ENCODE results near the gene ZNF722.

ZNF722 gene

GRCh38 chr7:64045301-64046040 is 46.8 kb downstream of the ZNF722 start, which contains the start of gene ZNF727:
TSS of gene ZNF727 (plus strand) at chr7:64045434. CDS start at chr7:64045622, 188 bp downstream.
- TF ChIP-seq TAF1 (IDR thresholded peaks at IDR 0.05; ENCODE audit: borderline replicate concordance, insufficient read depth, low read length), result no peak

GRCh38 chr7:64046041-64046389 is 47.4 kb downstream of the ZNF722 start:
- TF ChIP-seq SIN3A (IDR thresholded peaks at IDR 0.05; ENCODE audit: borderline replicate concordance, insufficient read depth, low read length) (no peak), POLR2AphosphoS5 (IDR thresholded peaks at IDR 0.05; ENCODE audit: low read depth, low read length) (no peak), FOXP2 (optimal IDR thresholded peaks at IDR 0.05; ENCODE audit: borderline replicate concordance, extremely low read depth, extremely low read length, insufficient read depth) (no peak), TAF1 (IDR thresholded peaks at IDR 0.05; ENCODE audit: borderline replicate concordance, insufficient read depth, low read length) (no peak)
- TF ChIP-seq, protein P1, sequence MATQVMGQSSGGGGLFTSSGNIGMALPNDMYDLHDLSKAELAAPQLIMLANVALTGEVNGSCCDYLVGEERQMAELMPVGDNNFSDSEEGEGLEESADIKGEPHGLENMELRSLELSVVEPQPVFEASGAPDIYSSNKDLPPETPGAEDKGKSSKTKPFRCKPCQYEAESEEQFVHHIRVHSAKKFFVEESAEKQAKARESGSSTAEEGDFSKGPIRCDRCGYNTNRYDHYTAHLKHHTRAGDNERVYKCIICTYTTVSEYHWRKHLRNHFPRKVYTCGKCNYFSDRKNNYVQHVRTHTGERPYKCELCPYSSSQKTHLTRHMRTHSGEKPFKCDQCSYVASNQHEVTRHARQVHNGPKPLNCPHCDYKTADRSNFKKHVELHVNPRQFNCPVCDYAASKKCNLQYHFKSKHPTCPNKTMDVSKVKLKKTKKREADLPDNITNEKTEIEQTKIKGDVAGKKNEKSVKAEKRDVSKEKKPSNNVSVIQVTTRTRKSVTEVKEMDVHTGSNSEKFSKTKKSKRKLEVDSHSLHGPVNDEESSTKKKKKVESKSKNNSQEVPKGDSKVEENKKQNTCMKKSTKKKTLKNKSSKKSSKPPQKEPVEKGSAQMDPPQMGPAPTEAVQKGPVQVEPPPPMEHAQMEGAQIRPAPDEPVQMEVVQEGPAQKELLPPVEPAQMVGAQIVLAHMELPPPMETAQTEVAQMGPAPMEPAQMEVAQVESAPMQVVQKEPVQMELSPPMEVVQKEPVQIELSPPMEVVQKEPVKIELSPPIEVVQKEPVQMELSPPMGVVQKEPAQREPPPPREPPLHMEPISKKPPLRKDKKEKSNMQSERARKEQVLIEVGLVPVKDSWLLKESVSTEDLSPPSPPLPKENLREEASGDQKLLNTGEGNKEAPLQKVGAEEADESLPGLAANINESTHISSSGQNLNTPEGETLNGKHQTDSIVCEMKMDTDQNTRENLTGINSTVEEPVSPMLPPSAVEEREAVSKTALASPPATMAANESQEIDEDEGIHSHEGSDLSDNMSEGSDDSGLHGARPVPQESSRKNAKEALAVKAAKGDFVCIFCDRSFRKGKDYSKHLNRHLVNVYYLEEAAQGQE (IDR thresholded peaks at IDR 0.05; ENCODE audit: insufficient read depth in 1 of 2, low read depth in 2 of 2, low read length in 2 of 2), result no peak

Measured in PFSK-1 (cell line).